Stimulated activated CD8-positive, alpha-beta memory T cell treated with anti-CD3 and anti-CD28 coated beads, Interleukin-7, amount 100 ng/mL, for 1 hour (primary cell): ENCODE results near the gene EML6.

Experiments used
- DNase-seq, 2 donors: peaks; one replicate each; pipeline ENCODE4 v3.0.0-alpha.2; 2020; ENCODE audit warnings: low read depth in 2 of 2

EML6 gene

DNA sequence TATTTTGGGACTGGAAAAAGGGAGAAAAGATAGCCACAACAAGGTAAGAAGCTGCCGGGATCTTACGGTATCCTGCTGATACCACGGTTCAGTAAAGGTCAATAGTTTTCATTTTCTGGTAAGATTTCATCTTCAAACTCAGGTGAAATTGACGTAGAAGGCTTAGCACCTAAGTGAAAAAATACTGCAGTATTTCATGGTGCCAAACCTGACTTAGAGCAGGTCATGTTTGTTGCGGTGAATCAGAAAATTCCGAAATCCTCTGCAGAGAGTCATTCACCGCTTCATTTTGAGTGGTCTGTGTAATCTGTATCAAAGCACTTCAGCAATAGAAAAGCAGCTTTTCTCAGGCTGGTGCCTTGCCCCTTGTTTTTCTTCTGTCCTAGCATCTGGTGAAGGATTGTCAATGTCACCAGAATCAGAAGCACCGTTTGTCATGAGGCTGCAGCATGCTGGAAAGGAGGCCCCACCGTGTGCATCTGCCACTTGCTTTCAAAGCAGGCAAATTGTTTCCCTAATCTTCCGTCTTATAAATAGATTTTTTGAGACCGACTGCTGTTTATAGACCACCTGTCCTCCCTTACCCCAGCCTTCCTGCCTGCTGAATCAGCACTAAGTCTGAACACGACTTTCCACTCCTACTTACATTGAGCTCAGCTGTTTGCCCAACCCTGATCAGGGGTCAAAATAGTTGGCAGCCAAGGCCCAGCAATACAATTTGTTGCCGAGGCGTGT, 156.3 kb downstream of the EML6 start:
- no peak for DNase-seq

- no peak for DNase-seq
Measured at GRCh38 chr2:54880428-54880827, 157.0 kb downstream of the EML6 start.

DNA sequence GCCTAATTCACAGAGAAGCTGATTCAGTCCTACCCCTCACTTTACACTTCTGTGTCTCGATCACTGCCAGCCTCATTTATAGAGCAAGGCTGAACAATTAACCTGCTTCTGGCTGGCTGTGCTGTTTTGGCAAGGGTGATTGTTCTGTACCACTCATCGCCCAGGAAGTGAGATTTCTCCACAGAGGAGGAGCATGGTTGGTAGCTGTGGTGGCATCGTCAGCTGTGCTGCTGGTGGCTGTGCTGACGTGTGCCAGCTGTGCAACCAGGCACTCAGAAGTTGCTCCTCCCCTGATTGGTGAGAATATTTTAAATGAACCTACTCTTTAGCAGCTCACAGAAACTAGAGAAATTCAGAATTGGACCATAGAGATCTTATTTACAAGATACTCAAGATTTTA, 158.3 kb downstream of the EML6 start:
- DNase-seq = no peak

DNA sequence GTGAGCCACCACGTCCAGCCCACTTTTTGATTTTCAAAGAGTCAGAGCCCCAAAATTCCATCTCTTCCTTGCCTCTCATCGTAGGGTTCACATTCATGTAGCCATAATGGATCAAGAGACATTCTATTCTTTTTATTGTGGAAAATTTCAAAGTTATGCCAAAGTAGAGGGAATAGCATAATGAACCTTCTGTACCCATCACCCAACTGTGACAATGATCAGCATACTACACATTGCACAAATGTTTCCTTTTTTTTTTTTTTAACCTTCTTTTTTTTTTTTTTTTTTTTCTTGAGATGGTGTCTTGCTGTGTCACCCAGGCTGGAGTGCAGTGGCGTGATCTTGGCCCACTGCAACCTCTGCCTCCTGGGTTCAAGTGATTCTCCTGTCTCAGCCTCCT, 162.4 kb downstream of the EML6 start:
- DNase-seq = no peak

DNA sequence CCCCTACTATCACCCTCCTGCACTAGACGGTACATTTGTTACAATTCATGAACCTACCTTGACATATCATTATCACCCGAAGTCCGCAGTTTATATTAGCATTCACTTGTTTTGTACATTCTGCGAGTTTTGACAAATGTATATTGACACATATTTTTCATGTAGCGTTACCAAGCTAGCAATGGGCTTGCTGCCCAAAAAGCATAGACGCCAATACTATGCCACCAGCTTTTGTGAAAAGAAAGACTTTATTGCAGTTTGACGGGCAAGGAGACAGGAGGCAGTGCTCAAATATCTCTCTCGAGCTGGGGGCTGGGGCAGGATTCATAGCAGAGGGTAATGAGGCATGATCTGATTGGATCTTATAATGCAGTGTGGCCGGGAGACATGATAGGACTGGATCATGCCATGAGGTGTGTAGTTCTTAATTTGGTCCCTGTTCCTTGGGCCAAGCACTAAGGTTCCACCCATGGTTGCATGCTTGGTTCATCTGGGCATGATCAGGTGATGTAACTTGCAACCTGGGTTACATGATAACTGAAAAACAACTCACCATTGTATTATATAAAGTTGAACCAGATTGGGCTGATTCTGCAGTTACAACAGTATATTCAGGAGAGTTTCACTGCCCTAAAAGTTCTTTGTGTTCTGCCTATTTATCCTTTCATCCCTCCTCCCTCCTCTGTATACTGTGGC, 164.5 kb downstream of the EML6 start:
- DNase-seq = no peak

DNA sequence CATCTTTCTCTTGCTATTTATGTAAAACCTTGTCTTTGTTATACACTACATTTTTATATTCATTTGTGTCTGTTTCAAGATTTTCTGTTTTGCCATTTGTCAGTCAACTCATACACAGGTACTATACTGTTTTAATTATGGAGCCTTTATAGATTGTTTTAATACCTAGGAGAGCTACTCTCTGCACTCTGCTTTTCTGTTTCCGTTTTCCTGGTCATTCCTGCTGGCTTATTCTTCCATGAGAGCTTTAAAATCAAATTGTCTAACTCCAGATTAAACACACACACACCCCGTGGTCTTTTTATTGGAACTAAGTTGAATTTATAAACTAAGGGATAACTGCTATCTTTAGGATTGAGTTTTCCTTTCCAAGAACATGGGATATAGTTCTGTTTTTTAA, 165.6 kb downstream of the EML6 start:
- no peak for DNase-seq

DNA sequence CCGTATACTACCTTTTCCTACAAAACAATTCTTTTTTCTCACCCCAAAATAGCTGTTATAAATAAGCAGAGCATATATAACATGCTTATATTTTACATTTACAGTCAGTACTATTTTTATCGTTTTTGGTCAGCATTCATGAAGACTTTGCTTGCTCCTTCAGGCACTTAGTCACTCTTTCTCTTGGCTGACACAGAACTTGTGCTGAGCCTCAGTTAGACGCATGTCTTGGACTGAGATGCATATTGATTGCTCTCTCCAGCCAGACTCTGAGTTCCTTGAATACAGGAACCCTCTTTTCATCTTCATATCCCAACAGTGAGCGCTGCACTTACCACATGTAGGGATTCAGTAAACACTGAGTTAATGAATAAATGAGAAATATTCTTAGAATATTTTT, 168.4 kb downstream of the EML6 start:
- no peak for DNase-seq

- DNase-seq = no peak
Measured at GRCh38 chr2:54894467-54894866, 171.0 kb downstream of the EML6 start.

GRCh38 chr2:54895730-54896129, 172.3 kb downstream of the EML6 start:
- DNase-seq = no peak

GRCh38 chr2:54897420-54898310, 174.2 kb downstream of the EML6 start:
- no peak for DNase-seq

DNA sequence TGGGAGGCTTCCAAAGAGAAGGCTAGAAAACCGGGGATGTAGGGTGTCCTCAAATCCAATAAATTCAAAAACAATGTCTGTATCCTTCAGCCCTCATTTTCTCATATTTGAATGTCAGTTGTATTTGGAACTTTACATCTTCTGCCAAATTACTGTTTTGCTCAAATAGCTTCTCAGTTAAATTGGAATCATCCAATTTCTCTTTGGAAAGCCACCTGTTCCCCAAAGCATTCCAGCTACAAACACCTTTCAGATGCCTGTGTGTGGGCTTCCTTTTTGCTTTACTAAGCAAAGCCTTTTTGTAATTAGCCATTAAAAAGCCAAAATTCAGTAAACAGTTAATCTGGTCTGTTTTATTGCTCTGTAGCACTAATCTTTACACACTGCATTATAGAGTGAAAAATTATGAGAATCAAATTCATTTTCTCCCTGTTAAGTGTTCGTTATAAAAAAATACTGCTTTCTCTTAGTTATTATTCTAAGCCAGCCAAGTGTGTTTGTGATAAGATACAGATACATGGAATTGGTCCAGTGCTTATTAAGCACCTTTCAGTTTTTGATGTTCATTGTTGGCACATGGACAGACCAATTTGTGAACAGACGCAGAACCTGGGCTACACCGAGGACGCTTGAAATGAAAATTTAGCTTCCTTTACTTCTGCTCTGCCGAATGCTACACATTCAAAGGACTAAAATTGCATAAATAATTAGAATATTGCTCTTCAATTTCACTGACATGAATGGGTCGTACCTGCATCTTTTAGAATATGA, 175.2 kb downstream of the EML6 start:
- DNase-seq = no peak

DNA sequence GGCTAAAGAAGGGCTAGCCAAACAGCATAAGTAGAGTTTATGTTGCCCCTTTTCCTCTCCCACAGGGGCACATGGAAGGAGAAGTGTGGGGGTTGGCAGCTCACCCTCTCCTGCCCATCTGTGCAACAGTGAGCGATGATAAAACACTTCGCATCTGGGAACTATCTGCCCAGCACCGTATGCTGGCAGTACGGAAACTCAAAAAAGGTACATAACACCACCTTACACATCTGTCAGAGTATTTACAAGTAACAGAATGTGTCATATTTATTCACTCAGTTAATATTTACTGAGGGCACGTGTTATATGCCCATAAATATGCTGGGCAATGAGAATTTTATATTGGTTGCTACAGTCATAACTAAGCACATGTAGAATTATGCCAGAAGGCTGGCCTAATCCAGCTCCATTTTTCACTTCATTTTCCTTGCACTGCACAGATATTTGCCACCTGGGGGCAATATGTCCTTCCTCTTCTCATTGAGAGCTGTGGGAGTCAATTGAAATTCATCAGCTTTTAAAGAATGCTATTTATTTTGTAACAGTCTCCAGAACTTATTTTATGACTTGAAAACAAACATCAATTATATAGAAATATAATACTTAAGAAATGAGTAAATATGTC, 176.2 kb downstream of the EML6 start:
- DNase-seq = no peak

DNA sequence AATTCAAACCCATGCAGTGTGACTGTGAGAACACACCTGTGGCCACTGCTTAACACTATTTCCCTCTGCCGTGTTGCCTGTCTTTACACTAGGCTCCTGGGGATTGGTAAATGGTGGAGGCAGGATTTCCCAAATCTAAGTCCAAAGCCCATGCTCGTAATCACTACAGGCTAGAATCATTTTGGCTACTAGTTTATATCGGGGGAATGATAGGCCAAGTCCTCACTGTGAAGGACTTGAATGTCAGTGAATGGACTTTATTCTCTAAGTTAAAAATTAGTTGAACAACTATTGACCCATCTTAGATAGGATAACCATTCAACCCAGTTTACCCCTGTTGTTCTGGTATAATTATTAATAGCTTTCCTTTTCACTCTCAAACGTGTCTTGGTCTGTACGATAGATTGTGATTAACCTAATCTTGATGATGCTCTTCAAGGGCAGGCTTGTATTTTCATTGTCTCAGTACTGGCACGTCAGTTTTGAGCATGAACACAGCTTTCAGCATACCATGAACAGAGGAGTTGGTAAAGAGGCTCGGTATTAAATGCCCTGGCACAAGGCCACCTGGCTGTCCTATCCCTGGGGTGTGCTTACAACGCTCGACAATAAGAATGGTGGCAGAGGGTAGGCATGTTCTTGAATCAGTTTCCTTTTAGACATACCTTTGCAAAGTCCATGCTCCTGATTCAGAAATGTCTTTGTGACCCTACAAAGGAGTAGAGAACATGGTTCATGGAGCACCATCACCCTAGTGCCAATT, 177.9 kb downstream of the EML6 start:
- no peak for DNase-seq

DNA sequence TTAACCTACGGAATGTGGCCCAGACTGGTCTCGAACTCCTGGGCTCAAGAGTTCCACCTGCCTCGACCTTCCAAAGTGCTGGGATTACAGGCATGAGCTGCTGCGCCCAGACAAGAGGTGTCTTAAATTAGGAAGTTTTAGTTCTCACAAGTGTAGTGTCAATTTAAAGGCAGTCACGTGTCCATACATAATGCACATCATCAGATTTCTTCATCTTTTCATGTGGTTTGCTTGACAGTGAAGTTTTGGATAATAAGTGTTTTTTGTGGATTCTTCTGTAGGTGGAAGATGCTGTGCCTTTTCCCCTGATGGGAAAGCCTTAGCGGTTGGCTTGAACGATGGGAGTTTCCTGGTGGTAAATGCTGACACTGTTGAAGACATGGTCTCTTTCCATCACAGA, 179.3 kb downstream of the EML6 start:
- DNase-seq = no peak

- DNase-seq = peak; percentile 25 to 32
Measured at GRCh38 chr2:54903736-54904554, 180.5 kb downstream of the EML6 start.

GRCh38 chr2:54904836-54905235, 181.4 kb downstream of the EML6 start:
- DNase-seq = no peak

DNA sequence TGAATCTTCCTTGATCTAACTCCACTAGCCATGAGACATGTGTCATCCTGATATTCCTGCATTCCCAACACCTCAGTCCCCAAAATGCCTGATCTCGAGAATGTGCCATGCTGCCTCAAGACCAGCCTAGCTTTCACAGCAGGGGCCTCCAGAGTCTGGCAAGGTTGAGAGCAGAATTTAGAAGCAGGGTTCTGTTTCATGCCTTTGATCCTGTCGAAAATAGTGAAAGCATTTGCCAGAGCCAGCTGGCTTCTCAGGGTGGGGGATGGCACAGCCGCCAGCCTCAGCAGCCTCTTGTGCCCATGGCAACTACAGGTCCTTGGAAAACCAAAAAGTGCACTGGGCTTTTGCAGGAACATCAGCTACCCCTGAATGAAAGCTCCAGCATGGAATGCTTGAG, 183.3 kb downstream of the EML6 start:
- no peak for DNase-seq

- DNase-seq = no peak
Measured at GRCh38 chr2:54907663-54908062, 184.2 kb downstream of the EML6 start.

- DNase-seq = no peak
Measured at GRCh38 chr2:54908591-54908990, 185.1 kb downstream of the EML6 start.

GRCh38 chr2:54909001-54909400, 185.5 kb downstream of the EML6 start:
- DNase-seq = no peak
